Measurements from ENCODE around the gene ATG16L1.

DNA sequence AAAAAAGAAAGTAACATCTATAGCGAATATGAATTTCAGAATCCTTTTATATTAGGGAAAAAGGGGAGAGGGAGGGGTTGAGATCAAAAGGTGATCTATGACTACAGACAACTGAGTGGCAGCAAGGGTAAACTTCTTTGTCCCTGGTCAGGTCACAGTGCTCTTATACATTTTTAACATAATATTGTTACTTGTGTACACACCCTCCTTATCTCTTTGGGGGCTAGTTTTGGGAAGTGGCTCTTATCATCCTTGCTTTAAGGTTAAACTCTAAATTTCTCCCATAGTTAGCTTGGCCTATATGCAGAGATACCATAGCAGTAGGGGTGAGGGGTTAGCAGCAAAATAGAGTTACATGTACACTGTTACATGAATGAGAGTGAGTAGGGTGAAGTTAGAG, 31.6 kb upstream of the ATG16L1 start:
- TF ChIP-seq, protein P1, sequence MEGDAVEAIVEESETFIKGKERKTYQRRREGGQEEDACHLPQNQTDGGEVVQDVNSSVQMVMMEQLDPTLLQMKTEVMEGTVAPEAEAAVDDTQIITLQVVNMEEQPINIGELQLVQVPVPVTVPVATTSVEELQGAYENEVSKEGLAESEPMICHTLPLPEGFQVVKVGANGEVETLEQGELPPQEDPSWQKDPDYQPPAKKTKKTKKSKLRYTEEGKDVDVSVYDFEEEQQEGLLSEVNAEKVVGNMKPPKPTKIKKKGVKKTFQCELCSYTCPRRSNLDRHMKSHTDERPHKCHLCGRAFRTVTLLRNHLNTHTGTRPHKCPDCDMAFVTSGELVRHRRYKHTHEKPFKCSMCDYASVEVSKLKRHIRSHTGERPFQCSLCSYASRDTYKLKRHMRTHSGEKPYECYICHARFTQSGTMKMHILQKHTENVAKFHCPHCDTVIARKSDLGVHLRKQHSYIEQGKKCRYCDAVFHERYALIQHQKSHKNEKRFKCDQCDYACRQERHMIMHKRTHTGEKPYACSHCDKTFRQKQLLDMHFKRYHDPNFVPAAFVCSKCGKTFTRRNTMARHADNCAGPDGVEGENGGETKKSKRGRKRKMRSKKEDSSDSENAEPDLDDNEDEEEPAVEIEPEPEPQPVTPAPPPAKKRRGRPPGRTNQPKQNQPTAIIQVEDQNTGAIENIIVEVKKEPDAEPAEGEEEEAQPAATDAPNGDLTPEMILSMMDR (IDR thresholded peaks at IDR 0.05): no peak
- no peak for TF ChIP-seq POLR2A (IDR thresholded peaks at IDR 0.05)
- no peak for TF ChIP-seq POLR2AphosphoS5 (IDR thresholded peaks at IDR 0.05)

All from prostate gland (tissue), 2 donors.